ENCODE measurements around the gene PLEKHN1.

The PLEKHN1 gene

DNA sequence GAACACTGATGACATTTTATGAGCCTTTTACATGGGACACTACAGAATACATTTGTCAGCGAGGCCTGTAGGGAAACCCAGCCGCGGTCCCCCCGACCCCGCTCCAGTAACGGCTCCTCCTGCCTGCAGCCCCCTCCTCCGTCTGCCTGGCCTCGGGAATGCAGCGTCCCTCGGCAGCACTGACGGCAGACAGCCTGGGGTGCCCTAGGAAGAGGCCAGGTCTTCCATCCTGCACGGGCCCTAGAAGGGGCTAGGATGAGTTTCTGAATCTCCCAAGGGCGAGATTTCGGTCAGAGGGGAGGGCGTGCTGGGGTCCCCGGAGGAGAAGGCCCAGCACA, 34.1 kb upstream of the PLEKHN1 start:
- 54% methylated on average over 16 of the region's 16 CpGs for WGBS
- Histone ChIP-seq H3K4me1 (ENCODE audit: insufficient read depth, low read length) (peaks cover 8% of the 10 kb centered on the region; the same call in 1 of the 2 replicates), H3K9me3 (ENCODE audit: insufficient read depth, low read depth, low read length) (no peaks in the 10 kb centered on the region), H3K36me3 (ENCODE audit: insufficient read depth, low read length) (no peaks in the 10 kb centered on the region), H3K27me3 (ENCODE audit: insufficient read depth, low read length) (peaks cover 92% of the 10 kb centered on the region), H3K27ac (ENCODE audit: low read depth, low read length) (no peak overlapping the region), H3K4me3 (ENCODE audit: low read length) (no peak overlapping the region), H3K9ac (ENCODE audit: low read depth, low read length) (no peak overlapping the region)

DNA sequence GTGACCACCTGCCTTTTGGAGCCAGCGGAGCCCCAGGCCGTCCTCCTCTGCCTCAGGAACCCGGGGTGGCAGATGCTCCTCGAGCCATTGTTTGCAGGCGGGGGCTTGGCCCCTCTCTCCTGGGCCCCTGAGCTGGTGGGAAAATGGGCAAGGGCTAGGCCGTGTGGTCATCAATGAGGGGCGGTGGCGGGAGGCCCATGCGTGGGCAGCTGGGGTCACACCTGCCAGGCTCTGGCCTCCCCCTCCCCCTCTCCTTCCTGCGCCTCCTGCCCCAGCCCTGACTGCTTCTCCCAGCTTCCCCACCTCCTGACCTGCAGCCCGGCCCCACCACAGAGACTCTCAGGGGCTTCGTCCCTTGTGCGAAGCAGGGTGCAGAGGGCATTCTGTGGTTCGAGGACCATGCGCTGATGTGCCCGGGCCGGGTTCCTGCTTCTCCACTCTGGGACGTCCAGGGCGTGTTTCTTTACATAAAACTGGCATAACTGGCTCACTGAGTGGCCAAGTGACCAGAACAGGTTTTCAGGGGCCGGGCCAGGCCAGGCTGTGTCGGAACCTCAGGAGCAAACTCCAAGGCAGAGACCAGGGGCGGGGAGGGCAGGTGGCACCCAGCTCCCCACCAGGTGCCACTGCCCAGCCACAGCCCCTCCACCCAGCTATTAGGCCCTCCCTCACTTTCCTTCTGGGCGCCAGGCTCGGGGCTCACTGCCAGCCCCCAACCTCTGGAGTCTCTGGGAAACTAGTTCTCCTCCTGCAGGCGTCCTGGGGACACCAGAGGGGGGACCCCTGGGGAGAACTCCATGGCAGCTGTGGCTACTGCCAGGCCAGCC, 33.3 kb upstream of the PLEKHN1 start:
- 75% methylated on average over 25 of the region's 25 CpGs for WGBS
- H3K36me3 ChIP-seq (ENCODE audit: insufficient read depth, low read length), result no peaks in the 10 kb centered on the region
- no peak overlapping the region for H3K9ac ChIP-seq (ENCODE audit: low read depth, low read length)
- no peak overlapping the region for H3K27ac ChIP-seq (ENCODE audit: low read depth, low read length)
- H3K27me3 ChIP-seq (ENCODE audit: insufficient read depth, low read length), result peaks cover 91% of the 10 kb centered on the region
- no peaks in the 10 kb centered on the region for H3K9me3 ChIP-seq (ENCODE audit: insufficient read depth, low read depth, low read length)
- H3K4me3 ChIP-seq (ENCODE audit: low read length), result no peak overlapping the region
- H3K4me1 ChIP-seq (ENCODE audit: insufficient read depth, low read length), result peaks cover 8% of the 10 kb centered on the region; the same call in 1 of the 2 replicates

DNA sequence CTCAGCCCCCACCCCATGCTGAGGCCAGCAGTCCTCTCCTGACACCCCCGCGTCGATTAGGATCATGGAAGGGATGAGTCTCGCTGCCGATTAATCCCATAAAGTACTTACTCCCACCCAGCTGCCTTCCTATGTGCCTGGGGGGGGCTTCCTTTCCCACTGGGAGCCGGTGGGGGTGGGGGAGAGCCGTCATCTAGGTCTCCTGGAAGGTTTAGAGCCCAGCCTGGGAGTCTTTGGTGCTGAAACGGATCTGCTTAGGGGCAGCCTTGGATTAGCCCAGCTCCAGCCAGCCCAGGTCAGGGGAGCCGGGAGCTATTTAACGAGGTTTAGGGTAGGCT, 32.7 kb upstream of the PLEKHN1 start:
- 11% methylated on average over 5 of the region's 10 CpGs for WGBS
- Histone ChIP-seq H3K4me3 (ENCODE audit: low read length) (no peak overlapping the region), H3K4me1 (ENCODE audit: insufficient read depth, low read length) (peaks cover 8% of the 10 kb centered on the region; the same call in 1 of the 2 replicates), H3K9ac (ENCODE audit: low read depth, low read length) (no peak overlapping the region), H3K27ac (ENCODE audit: low read depth, low read length) (no peak overlapping the region), H3K9me3 (ENCODE audit: insufficient read depth, low read depth, low read length) (no peaks in the 10 kb centered on the region), H3K36me3 (ENCODE audit: insufficient read depth, low read length) (no peaks in the 10 kb centered on the region), H3K27me3 (ENCODE audit: insufficient read depth, low read length) (peaks cover 91% of the 10 kb centered on the region)

DNA sequence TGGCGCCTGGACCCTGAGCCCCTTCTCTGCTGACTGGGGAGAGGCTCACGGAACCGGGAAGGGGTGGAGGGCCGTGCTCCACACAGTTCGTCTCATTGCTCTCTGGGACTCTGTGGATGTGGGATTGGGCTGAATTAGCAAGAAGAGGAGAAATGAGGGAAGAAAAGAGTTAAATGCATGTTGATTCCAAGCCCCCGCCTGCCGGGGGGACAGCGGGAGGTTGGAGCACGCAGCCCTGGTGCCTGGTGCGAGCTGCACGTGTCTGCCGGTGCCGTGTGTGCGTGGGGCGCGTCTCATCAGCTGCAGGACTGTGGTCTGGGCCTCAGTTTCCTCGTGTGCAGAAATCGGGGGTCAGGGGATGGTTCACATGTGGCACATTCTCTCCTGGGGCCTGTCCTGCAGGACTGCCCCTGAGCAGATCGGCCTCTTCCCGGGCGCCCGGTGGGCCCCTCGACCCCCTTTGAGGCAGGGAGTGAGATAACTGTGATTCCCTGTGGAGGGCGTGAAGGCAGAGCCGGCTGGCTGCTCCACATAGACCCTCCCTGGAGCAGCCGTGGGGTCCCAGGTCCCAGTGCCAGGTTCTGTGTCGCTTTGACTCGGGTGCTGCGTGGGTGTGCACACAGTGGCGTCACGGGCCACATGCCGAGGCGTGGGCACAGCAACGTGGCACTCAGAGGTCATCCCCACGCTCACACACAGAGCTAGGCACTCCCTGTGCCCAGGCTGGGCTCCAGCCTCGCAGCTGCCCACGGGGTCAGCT, 31.1 kb upstream of the PLEKHN1 start:
- Histone ChIP-seq H3K27ac (ENCODE audit: low read depth, low read length) (no peak overlapping the region), H3K9ac (ENCODE audit: low read depth, low read length) (no peak overlapping the region), H3K36me3 (ENCODE audit: insufficient read depth, low read length) (no peaks in the 10 kb centered on the region), H3K4me3 (ENCODE audit: low read length) (peak overlapping the region; percentile 30; the same call in 1 of the 2 replicates), H3K9me3 (ENCODE audit: insufficient read depth, low read depth, low read length) (no peaks in the 10 kb centered on the region), H3K4me1 (ENCODE audit: insufficient read depth, low read length) (peaks cover 17% of the 10 kb centered on the region), H3K27me3 (ENCODE audit: insufficient read depth, low read length) (peaks cover 91% of the 10 kb centered on the region)
- 12% methylated on average over 37 of the region's 37 CpGs for WGBS

DNA sequence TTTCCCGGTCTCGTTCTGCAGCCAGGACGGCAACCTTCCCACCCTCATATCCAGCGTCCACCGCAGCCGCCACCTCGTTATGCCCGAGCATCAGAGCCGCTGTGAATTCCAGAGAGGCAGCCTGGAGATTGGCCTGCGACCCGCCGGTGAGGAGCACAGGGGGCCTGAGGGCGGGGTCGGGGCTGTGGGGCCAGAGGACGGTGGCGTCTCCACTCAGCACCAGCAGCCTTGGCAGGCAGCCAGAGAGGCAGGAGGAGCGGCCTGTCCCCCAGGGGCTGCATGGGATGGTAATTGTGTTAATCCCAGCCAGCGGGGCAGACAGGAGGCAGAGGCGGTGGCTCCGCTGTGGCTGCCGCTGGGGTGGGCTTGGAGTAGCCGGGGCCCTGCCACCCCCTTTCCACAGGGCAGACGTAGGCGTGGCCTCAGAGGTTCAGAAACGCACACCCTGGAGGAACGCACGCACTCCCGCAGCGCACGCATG, 30.5 kb upstream of the PLEKHN1 start:
- H3K36me3 ChIP-seq (ENCODE audit: insufficient read depth, low read length), result no peaks in the 10 kb centered on the region
- H3K27ac ChIP-seq (ENCODE audit: low read depth, low read length), result no peak overlapping the region
- peaks cover 17% of the 10 kb centered on the region for H3K4me1 ChIP-seq (ENCODE audit: insufficient read depth, low read length)
- H3K27me3 ChIP-seq (ENCODE audit: insufficient read depth, low read length), result peaks cover 91% of the 10 kb centered on the region
- no peak overlapping the region for H3K9ac ChIP-seq (ENCODE audit: low read depth, low read length)
- no peaks in the 10 kb centered on the region for H3K9me3 ChIP-seq (ENCODE audit: insufficient read depth, low read depth, low read length)
- WGBS, result 4% methylated on average over 30 of the region's 30 CpGs
- H3K4me3 ChIP-seq (ENCODE audit: low read length), result 0 out of 2 replicates have a peak overlapping the region, but pooled peaks have one; percentile 30

DNA sequence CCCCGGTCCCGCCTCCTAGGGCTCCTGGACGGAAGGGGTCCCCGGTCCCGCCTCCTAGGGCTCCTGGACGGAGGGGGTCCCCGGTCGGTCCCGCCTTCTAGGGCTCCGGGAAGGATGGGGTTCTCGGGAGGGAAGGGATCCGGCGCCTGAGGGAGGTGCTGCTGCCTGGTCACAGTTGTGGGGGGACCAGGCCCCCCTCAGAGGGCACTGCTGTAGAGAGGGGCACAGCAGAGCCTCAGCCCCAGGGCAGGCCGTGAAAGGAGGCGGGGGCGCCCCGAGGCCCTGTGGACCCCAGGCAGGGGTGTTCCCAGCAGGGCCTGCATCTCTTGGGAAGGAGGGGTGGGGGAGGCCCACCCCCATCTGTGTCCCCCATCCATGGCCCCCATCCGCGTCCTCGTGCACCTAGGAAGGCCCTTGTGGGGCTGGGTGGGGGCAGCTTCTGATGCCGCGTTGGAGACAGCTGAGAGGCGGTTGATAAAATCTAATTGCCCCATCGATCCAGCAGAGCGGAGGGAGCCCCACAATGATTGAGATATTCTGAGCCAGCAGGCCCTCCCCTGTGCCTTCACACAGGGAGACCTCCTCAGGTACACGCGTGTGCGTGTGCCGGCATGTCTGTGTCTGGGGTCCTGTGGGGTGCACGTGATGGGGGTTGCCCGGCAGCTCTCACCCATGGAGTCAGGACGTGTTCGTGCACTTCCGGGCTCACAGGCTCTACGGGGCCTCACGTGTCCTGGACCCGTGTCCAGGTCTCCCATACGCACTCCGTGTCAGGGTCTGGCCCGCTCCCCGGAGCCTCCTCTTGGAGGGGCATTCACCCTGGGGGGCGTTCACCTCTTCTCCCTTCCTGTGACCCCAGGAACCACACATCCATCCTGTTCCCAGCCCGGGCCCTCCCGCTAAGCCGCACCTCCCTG, 29.7 kb upstream of the PLEKHN1 start:
- Histone ChIP-seq H3K9ac (ENCODE audit: low read depth, low read length) (no peak overlapping the region), H3K4me1 (ENCODE audit: insufficient read depth, low read length) (peaks cover 17% of the 10 kb centered on the region), H3K27ac (ENCODE audit: low read depth, low read length) (no peak overlapping the region), H3K36me3 (ENCODE audit: insufficient read depth, low read length) (no peaks in the 10 kb centered on the region), H3K4me3 (ENCODE audit: low read length) (no peak overlapping the region), H3K9me3 (ENCODE audit: insufficient read depth, low read depth, low read length) (no peaks in the 10 kb centered on the region), H3K27me3 (ENCODE audit: insufficient read depth, low read length) (peaks cover 91% of the 10 kb centered on the region)
- WGBS, result 74% methylated on average over 45 of the region's 45 CpGs

DNA sequence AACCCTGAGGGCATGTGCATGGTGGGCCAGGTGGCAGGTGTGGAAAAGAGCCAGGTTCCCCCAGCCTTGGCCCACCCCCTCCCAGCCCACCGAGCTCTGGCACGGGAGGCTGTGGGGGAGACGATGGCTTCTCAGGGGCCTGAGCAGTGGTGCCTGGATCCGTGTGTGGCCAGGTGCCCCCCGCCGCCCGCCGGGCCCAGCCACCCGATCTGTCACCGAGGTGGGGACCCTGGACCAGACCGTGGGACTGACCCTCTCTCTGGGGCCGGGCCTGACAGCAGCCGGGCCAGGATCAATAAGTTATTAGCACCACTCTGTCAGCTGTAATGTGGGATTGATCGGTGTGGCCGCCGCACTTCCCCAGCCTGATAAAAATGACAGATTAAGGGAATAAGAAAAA, 28.8 kb upstream of the PLEKHN1 start:
- Histone ChIP-seq H3K4me1 (ENCODE audit: insufficient read depth, low read length) (peaks cover 17% of the 10 kb centered on the region), H3K4me3 (ENCODE audit: low read length) (no peak overlapping the region), H3K9me3 (ENCODE audit: insufficient read depth, low read depth, low read length) (no peaks in the 10 kb centered on the region), H3K27me3 (ENCODE audit: insufficient read depth, low read length) (peaks cover 90% of the 10 kb centered on the region), H3K27ac (ENCODE audit: low read depth, low read length) (no peak overlapping the region), H3K36me3 (ENCODE audit: insufficient read depth, low read length) (no peaks in the 10 kb centered on the region), H3K9ac (ENCODE audit: low read depth, low read length) (no peak overlapping the region)
- WGBS, result 85% methylated on average over 16 of the region's 16 CpGs

DNA sequence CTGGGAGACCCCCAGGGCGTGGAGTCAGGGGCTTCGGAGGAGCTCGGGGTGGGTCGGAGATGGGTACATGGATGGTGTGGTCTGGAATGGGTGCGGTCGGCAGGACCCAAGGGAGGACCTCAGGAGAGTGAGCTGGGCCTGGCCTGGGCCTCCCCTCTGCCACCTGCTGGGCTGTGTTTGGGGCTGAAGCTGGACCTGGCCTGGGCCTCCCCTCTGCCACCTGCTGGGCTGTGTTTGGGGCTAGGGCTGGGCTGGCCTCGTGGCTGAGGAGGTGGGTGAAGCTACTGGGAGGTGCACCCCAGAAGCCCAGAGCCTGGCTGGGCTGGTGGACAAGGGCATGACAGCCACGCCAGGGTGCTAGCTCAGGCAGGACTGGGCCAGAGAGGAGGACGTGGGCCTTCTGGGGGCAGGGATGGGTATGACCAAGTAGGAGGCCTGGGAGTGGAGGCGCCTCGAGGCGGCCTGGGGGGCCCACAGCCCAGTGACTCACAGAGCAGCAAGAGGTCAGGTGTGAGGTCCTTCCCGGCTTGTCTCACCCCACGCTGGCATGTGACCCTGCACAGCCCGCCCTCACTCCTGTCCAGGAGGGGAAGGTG, 28.1 kb upstream of the PLEKHN1 start:
- H3K4me3 ChIP-seq (ENCODE audit: low read length), result no peak overlapping the region
- no peak overlapping the region for H3K9ac ChIP-seq (ENCODE audit: low read depth, low read length)

DNA sequence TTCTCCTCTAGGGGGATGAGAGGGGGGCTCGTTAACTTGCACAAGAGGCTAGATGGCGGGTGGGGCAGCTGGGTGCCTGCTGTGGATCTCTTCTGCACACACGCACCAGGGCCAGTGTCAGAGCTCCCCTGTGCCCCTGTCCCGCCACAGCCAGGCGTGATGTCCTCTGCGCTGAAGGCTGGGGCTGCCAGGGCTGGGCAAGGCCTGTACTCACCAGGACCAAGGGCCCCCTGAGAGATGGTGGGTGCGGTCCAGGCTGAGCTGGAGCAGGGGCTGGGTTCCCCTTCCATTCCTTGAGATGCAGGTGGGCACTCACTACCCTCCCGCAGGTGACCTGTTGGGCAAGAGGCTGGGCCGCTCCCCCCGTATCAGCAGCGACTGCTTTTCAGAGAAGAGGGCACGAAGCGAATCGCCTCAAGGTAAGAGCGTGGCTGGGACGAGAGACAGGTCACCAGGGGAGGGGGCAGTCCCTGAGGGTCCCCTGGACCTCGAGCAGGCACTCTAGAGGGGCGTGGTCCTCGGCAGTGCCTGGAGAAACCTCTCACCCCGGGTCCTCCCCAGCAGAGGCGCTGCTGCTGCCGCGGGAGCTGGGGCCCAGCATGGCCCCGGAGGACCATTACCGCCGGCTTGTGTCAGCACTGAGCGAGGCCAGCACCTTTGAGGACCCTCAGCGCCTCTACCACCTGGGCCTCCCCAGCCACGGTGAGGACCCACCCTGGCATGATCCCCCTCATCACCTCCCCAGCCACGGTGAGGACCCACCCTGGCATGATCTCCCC, 27.4 kb upstream of the PLEKHN1 start:
- H3K27me3 ChIP-seq (ENCODE audit: insufficient read depth, low read length), result peaks cover 90% of the 10 kb centered on the region
- H3K4me1 ChIP-seq (ENCODE audit: insufficient read depth, low read length), result peaks cover 24% of the 10 kb centered on the region
- no peak overlapping the region for H3K9ac ChIP-seq (ENCODE audit: low read depth, low read length)
- no peak overlapping the region for H3K27ac ChIP-seq (ENCODE audit: low read depth, low read length)
- 31% methylated on average over 30 of the region's 30 CpGs for whole genome bisulfite sequencing
- H3K36me3 ChIP-seq (ENCODE audit: insufficient read depth, low read length), result no peaks in the 10 kb centered on the region
- no peaks in the 10 kb centered on the region for H3K9me3 ChIP-seq (ENCODE audit: insufficient read depth, low read depth, low read length)
- no peak overlapping the region for H3K4me3 ChIP-seq (ENCODE audit: low read length)

More for the DNA sequence above, 28.1 kb upstream of the PLEKHN1 start:
- Histone ChIP-seq H3K4me1 (ENCODE audit: insufficient read depth, low read length) (peaks cover 22% of the 10 kb centered on the region), H3K36me3 (ENCODE audit: insufficient read depth, low read length) (no peaks in the 10 kb centered on the region), H3K9me3 (ENCODE audit: insufficient read depth, low read depth, low read length) (no peaks in the 10 kb centered on the region), H3K27ac (ENCODE audit: low read depth, low read length) (no peak overlapping the region), H3K27me3 (ENCODE audit: insufficient read depth, low read length) (peaks cover 90% of the 10 kb centered on the region)
- WGBS, result 75% methylated on average over 15 of the region's 15 CpGs

DNA sequence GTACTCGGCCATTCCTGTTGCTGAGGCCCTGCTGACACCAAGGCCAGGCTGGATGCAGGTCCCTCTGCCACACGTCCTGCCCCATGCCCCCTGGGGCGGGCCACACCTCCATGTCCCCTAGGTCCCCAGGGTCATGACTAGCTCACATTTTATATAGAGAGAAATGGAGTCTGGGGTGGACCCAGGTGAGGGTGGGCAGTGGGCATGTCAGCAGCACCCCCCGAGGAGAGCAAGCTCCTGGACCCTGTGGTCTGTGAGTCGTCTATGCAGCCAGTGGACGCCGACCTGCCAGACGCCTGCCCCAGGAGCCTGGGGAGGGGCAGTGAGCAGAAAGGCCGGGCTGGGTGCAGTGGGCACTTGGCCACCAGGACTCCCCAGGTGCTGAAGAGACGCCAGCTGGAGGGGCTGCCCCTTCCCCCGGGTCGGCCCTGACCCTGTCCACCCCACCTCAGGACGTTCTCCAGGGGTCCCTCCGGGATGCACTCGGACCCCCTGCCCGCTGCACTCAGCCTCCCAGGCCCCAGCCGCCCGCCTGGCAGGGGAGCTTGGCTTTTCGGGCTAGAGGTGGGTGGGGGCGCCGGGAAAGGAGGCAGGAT, 26.7 kb upstream of the PLEKHN1 start:
- Histone ChIP-seq H3K4me3 (ENCODE audit: low read length) (peak overlapping the region; percentile 23; the same call in 1 of the 2 replicates), H3K27ac (ENCODE audit: low read depth, low read length) (no peak overlapping the region), H3K27me3 (ENCODE audit: insufficient read depth, low read length) (peaks cover 91% of the 10 kb centered on the region), H3K36me3 (ENCODE audit: insufficient read depth, low read length) (peaks cover 6% of the 10 kb centered on the region; the same call in 1 of the 2 replicates), H3K9ac (ENCODE audit: low read depth, low read length) (no peak overlapping the region), H3K4me1 (ENCODE audit: insufficient read depth, low read length) (peaks cover 24% of the 10 kb centered on the region), H3K9me3 (ENCODE audit: insufficient read depth, low read depth, low read length) (no peaks in the 10 kb centered on the region)
- WGBS, result 8% methylated on average over 19 of the region's 21 CpGs

All from HUES64 (cell line).